H9 (cell line): Measurements from ENCODE around the gene ZNF451. TPM values are rescaled to one million over a fixed set of nuclear protein-coding genes. Genes with fewer than 3 reads are reported as not detected.

Source experiments
- DNase-seq: peaks from one replicate; pipeline ENCODE4 v3.0.0-alpha.2; 2017
- H2AFZ ChIP-seq: one replicate; pipeline ENCODE4 v1.6.1; 2013; ENCODE audit warnings: mild to moderate bottlenecking, low read length, control low read depth, moderate library complexity
- H2AK5ac ChIP-seq: 2 replicates; pipeline ENCODE4 v1.6.1; 2013; ENCODE audit warnings: low read length, control low read depth, mixed read lengths; ENCODE audit not compliant: insufficient read length
- H2BK120ac ChIP-seq: one replicate; pipeline ENCODE4 v1.6.1; 2013; ENCODE audit warnings: low read depth, mild to moderate bottlenecking, low read length, control low read depth, inconsistent platforms; ENCODE audit not compliant: poor library complexity, severe bottlenecking
- H2BK12ac ChIP-seq: 2 replicates; pipeline ENCODE4 v1.6.1; 2013; ENCODE audit warnings: low read length, control low read depth, mixed read lengths, low read depth; ENCODE audit not compliant: insufficient read length
- H2BK15ac ChIP-seq: 2 replicates; pipeline ENCODE4 v1.6.1; 2013; ENCODE audit warnings: low read depth, low read length, control low read depth
- H2BK20ac ChIP-seq: one replicate; pipeline ENCODE4 v1.6.1; 2013; ENCODE audit warnings: low read depth, mild to moderate bottlenecking, low read length, control low read depth, inconsistent platforms; ENCODE audit not compliant: poor library complexity, severe bottlenecking
- H2BK5ac ChIP-seq: 2 replicates; pipeline ENCODE4 v1.6.1; 2013; ENCODE audit warnings: low read length, control low read depth, mixed read lengths; ENCODE audit not compliant: insufficient read length
- H3K14ac ChIP-seq: 2 replicates; pipeline ENCODE4 v1.6.1; 2013; ENCODE audit warnings: low read length, control low read depth; ENCODE audit not compliant: insufficient read depth
- H3K18ac ChIP-seq: 2 replicates; pipeline ENCODE4 v1.6.1; 2013; ENCODE audit warnings: low read depth, mild to moderate bottlenecking, mixed read lengths, low read length, control low read depth; ENCODE audit not compliant: insufficient read length
- H3K23ac ChIP-seq: 2 replicates; pipeline ENCODE4 v1.6.1; 2013; ENCODE audit warnings: low read length, control low read depth, mixed read lengths, low read depth; ENCODE audit not compliant: insufficient read length
- H3K23me2 ChIP-seq: 2 replicates; pipeline ENCODE4 v1.6.1; 2013; ENCODE audit warnings: low read depth, mild to moderate bottlenecking, mixed read lengths, low read length, control low read depth; ENCODE audit not compliant: insufficient read length, poor library complexity, severe bottlenecking
- H3K27ac ChIP-seq: 2 replicates; pipeline ENCODE4 v1.5.1; 2013; ENCODE audit warnings: low read length, control low read depth, mixed read lengths, low read depth; ENCODE audit not compliant: insufficient read length
- H3K27me3 ChIP-seq: 2 replicates; pipeline ENCODE4 v1.6.1; 2013; ENCODE audit warnings: low read length, control low read depth, inconsistent platforms; ENCODE audit not compliant: insufficient read depth
- H3K4ac ChIP-seq: 2 replicates; pipeline ENCODE4 v1.6.1; 2013; ENCODE audit warnings: low read depth, mild to moderate bottlenecking, control low read depth, inconsistent platforms, low read length, moderate library complexity
- H3K4me1 ChIP-seq: 2 replicates; pipeline ENCODE4 v1.6.1; 2013; ENCODE audit warnings: low read length, control low read depth, inconsistent platforms; ENCODE audit not compliant: insufficient read depth
- H3K4me2 ChIP-seq: 2 replicates; pipeline ENCODE4 v1.6.1; 2013; ENCODE audit warnings: low read length, control low read depth, mixed read lengths; ENCODE audit not compliant: insufficient read length, insufficient read depth
- H3K56ac ChIP-seq: 2 replicates; pipeline ENCODE4 v1.6.1; 2013; ENCODE audit warnings: low read depth, mild to moderate bottlenecking, mixed read lengths, low read length, control low read depth; ENCODE audit not compliant: insufficient read length
- H3K79me1 ChIP-seq: 2 replicates; pipeline ENCODE4 v1.6.1; 2013; ENCODE audit warnings: low read depth, mild to moderate bottlenecking, moderate library complexity, low read length, control low read depth, inconsistent platforms; ENCODE audit not compliant: insufficient read depth, poor library complexity, severe bottlenecking
- H3K79me2 ChIP-seq: 2 replicates; pipeline ENCODE4 v1.6.1; 2013; ENCODE audit warnings: low read length, control low read depth, inconsistent platforms; ENCODE audit not compliant: insufficient read depth
- H3K9ac ChIP-seq: 2 replicates; pipeline ENCODE4 v1.6.1; 2013; ENCODE audit warnings: low read length, control low read depth, mixed read lengths; ENCODE audit not compliant: insufficient read length; ENCODE audit errors: extremely low read depth
- H3K9me3 ChIP-seq: one replicate; pipeline ENCODE4 v1.6.1; 2013; ENCODE audit warnings: low read depth, low read length, inconsistent platforms; ENCODE audit not compliant: control insufficient read depth
- H3T11ph ChIP-seq: one replicate; pipeline ENCODE4 v1.6.1; 2013; ENCODE audit warnings: mild to moderate bottlenecking, low read length, control low read depth, inconsistent platforms
- H4K20me1 ChIP-seq: one replicate; pipeline ENCODE4 v1.6.1; 2013; ENCODE audit not compliant: control insufficient read depth, insufficient read length, insufficient read depth
- H4K5ac ChIP-seq: 2 replicates; pipeline ENCODE4 v1.6.1; 2013; ENCODE audit warnings: low read depth, mild to moderate bottlenecking, mixed read lengths, low read length, control low read depth; ENCODE audit not compliant: insufficient read length
- H4K8ac ChIP-seq: replicated peaks from 2 replicates; pipeline ENCODE4 v1.6.1; 2013; ENCODE audit warnings: low read length, control low read depth, mixed read lengths, low read depth; ENCODE audit not compliant: insufficient read length
- H4K91ac ChIP-seq: 2 replicates; pipeline ENCODE4 v1.6.1; 2013; ENCODE audit warnings: low read depth, mild to moderate bottlenecking, moderate library complexity, mixed read lengths, low read length, control low read depth; ENCODE audit not compliant: insufficient read length
- H3K27ac Mint-ChIP-seq, 3 experiments: 2 replicates in 2 of 3; 3 replicates in 1 of 3; pipeline ENCODE4 v1.8.0; 2020 to 2021; ENCODE audit warnings: mixed read lengths in 3 of 3, mild to moderate bottlenecking in 1 of 3, moderate library complexity in 1 of 3
- H3K27me3 Mint-ChIP-seq: 2 replicates; pipeline ENCODE4 v1.8.0; 2021; ENCODE audit warnings: low read depth, mild to moderate bottlenecking, moderate library complexity, mixed read lengths
- H3K36me3 Mint-ChIP-seq, 3 experiments: 2 replicates in 2 of 3; 3 replicates in 1 of 3; pipeline ENCODE4 v1.8.0; 2020 to 2021; ENCODE audit warnings: low read depth in 3 of 3, mixed read lengths in 3 of 3; ENCODE audit not compliant: insufficient read depth in 1 of 3
- H3K4me1 Mint-ChIP-seq, 2 experiments: 2 replicates each; pipeline ENCODE4 v1.8.0; 2020; ENCODE audit warnings: mixed read lengths in 2 of 2
- H3K4me3 Mint-ChIP-seq, 2 experiments: 2 replicates in 1 of 2; 3 replicates in 1 of 2; pipeline ENCODE4 v1.8.0; 2020 to 2021; ENCODE audit warnings: mild to moderate bottlenecking in 2 of 2, mixed read lengths in 2 of 2, moderate library complexity in 1 of 2
- H3K9me3 Mint-ChIP-seq, 2 experiments: 2 replicates in 1 of 2; 3 replicates in 1 of 2; pipeline ENCODE4 v1.8.0; 2020; ENCODE audit warnings: mild to moderate bottlenecking in 2 of 2, mixed read lengths in 2 of 2, moderate library complexity in 1 of 2
- CTCF ChIP-seq: fragments of 200-600 bp; sonication (generic); conservative IDR thresholded peaks from 3 replicates; pipeline ENCODE4 v1.8.0; 2021; ENCODE audit warnings: antibody characterized with exemption, mild to moderate bottlenecking
- WGBS: extraction: QIAGEN DNeasy Blood & Tissue Kit; methylation state at CpG from one replicate; pipeline ENCODE4 v1.1.7; 2013; ENCODE audit warnings: missing lambda C conversion rate, low lambda C conversion rate, mixed read lengths; ENCODE audit not compliant: insufficient read length; ENCODE audit errors: extremely low coverage; 5-methylcytosine and 5-hydroxymethylcytosine counted together
- total RNA-seq: library from RNA; stranded (reverse); gene quantifications from 2 replicates; pipeline ENCODE4 v1.2.1, GENCODE V29; 2021

ZNF451 gene
- total RNA-seq, 1 experiment from 2014 or later, result 71.2 TPM

DNA sequence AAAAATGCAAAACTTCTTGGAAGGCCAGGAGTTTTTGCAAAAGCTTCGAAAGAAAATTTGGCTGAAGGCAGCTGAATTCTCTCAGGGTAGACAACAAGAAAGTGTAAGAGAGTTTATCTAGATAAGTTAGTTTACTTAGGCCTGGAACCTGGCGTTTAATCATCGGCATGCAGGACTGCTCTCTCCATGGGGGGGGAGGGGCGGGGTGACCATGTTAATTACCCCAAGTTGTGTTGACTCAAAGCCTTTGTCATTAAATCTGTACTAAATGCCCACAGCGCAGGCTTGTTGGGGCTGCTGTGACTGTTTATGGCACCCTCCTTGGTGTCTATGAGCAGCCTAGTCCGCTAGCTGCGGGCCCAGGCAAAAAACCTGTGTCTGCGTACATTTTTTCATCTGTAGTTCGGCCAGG, 20.1 kb upstream of the ZNF451 start:
- H3K56ac ChIP-seq, result no peak overlapping the region
- H3K23ac ChIP-seq, result no peak overlapping the region
- no peaks in the 10 kb centered on the region for H4K20me1 ChIP-seq
- no peak overlapping the region for H3K27ac ChIP-seq
- H3K4me1 ChIP-seq, result peaks cover 9% of the 10 kb centered on the region; the same call in 1 of the 2 replicates
- H2BK120ac ChIP-seq, result no peak overlapping the region
- H4K91ac ChIP-seq, result no peak overlapping the region
- H3K79me2 ChIP-seq, result no peaks in the 10 kb centered on the region
- peaks cover 0 to 4% of the 10 kb centered on the region in 2 experiments; a peak in 1 of 5 replicates for H3K9me3 Mint-ChIP-seq
- H3K9me3 ChIP-seq, result no peaks in the 10 kb centered on the region
- no peak overlapping the region for H4K8ac ChIP-seq
- no peaks in the 10 kb centered on the region for H3K79me1 ChIP-seq
- H3K18ac ChIP-seq, result no peak overlapping the region
- no peak overlapping the region for H3T11ph ChIP-seq
- no peaks in the 10 kb centered on the region for H3K27me3 ChIP-seq
- H2BK20ac ChIP-seq, result no peak overlapping the region
- peaks cover 10 to 12% (median 10%) of the 10 kb centered on the region in 3 experiments; a peak in 6 of 7 replicates for H3K36me3 Mint-ChIP-seq
- H2BK5ac ChIP-seq, result no peak overlapping the region
- H3K27ac Mint-ChIP-seq, result peak overlapping the region in 1 of 3 experiments; percentile 80; a peak in 2 of 7 replicates
- TF ChIP-seq CTCF, result no peak
- H3K4ac ChIP-seq, result no peak overlapping the region
- H2BK15ac ChIP-seq, result no peak overlapping the region
- no peak overlapping the region; a peak in 1 of 5 replicates for H3K4me3 Mint-ChIP-seq
- no peak overlapping the region for H2AFZ ChIP-seq
- 0 out of 2 replicates have a peak overlapping the region, but pooled peaks have one; percentile 55 for H3K14ac ChIP-seq
- WGBS, result no CpG with 5 or more reads among the region's 9 CpGs
- no peaks in the 10 kb centered on the region for H3K23me2 ChIP-seq
- no peak overlapping the region for H2BK12ac ChIP-seq
- no peak overlapping the region for H3K9ac ChIP-seq
- DNase-seq, result peak; percentile 53
- no peak overlapping the region for H3K4me2 ChIP-seq
- H2AK5ac ChIP-seq, result no peak overlapping the region
- peaks cover 2% of the 10 kb centered on the region; the same call in 1 of the 2 replicates for H3K27me3 Mint-ChIP-seq
- no peak overlapping the region for H4K5ac ChIP-seq
- H3K4me1 Mint-ChIP-seq, result peaks cover 28 to 38% of the 10 kb centered on the region in 2 experiments
